Measurements from ENCODE around the gene BMERB1.
"Not testable (repeated sequence)": the region's sequence is repeated elsewhere in the genome, so short reads cannot be mapped to it uniquely, and the experiment has no call there.

BMERB1 gene

DNA sequence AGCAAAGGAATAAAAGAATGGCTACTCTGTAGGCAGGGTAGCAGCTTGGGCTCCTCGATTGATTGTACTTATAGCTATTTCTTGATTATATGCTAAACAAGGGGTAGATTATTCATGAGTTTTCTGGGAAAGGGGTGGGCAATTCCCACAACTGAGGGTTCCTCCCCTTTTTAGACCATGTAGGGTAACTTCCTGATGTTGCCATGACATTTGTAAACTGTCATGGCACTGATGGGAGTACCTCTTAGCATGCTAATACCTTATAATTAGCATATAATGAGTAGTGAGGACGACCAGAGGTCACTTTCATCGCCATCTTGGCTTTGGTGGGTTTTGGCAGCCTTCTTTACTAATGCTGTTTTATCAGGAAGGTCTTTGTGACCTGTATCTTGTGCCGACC is 136.3 kb downstream of the BMERB1 start:
- DNase-seq = not testable (repeated sequence)

DNA sequence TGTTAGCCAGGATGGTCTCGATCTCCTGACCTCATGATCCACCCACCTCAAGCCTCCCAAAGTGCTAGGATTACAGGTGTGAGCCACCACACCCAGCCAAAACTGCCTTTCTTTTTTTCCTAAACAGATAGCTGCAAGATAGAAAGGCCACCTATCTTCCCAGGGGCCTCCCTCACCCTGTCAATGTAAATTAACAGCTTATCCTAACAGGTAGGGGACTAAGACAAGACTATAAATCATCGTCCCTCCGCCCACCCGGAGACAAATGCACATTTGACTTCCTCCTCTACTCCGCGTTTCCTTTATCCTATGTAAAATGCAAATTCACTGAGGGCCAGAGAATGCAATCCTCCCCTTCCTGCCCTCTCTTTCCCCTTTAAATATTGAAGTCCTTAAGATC is 137.2 kb downstream of the BMERB1 start:
- no peak for DNase-seq

DNA sequence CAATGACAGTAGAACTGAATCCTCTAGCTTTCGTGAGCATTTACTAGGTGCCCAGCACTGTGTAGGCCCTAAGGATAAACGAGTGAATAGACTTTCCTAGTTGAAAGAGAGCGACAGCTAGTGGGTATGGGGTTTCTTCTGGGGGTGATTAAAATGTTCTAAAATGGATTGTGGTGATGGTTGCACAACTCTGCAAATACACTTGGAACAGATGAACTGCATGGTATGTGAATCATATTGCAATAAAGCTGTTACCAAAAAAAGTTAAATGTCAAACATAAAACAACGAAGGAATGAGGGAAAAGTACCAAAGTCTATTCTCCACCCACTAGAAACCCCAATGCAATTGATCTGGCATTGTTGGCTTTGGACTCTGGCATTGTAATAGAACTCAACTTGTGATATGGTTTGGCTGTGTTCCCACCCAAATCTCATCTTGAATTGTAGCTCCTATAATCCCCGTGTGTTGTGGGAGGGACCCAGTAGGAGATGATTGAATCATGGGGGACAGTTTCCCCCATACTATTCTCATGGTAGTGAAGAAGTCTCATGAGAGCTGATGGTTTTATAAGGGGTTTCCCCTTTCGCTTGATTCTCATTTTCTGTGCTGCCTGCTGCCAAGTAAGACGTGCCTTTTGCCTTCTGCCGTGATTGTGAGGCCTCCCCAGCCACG is 138.1 kb downstream of the BMERB1 start:
- no peak for DNase-seq

DNA sequence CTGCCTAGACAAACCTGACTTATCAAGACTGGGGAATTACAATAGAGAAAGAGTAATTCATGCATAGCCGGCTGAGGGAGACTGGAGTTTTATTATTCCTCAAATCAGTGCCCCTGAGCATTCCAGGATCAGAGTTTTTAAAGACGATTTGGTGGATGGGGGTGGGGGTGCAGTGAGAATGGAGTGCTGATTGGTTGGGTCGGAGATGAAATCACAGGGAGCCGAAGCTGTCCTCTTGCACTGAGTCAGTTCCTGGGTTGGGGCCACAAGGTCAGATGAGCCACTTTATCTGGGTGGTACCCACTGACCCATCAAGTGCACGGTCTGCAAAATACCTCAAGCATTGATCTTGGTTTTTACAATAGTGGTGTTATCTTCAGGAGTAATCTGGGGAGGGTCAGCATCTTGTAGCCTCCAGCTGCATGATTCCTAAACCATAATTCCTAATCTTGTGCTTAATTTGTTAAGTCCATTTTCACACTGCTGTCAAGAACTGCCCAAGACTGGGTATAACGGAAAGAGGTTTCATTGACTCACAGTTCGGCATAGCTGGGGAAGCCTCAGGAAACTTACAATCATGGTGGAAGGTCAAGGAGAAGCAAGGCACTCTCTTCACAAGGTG is 139.0 kb downstream of the BMERB1 start:
- no peak for DNase-seq

DNA sequence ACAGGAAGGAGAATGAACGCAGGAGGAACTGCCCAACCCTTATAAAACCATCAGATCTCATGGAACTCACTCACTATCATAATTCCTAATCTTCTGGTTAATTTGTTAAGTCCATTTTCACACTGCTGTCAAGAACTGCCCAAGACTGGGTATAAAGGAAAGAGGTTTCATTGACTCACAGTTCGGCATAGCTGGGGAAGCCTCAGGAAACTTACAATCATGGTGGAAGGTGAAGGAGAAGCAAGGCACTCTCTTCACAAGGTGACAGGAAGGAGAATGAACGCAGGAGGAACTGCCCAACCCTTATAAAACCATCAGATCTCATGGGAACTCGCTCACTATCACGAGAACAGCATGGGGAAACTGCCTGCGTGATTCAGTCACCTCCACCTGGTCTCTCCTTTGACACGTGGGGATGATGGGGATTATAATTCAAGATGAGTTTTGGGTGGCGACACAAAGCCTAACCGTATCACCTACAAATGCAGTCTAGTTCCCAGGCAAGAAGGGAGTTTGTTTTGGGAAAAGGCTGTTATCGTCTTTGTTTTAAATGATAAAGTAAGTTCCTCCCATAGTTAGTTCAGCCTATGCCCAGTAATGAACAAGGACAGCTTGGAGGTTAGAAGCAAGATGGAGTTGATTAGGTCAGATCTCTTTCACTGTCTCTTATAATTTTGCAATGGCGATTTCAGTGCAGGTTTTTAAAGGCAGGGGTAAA is 139.7 kb downstream of the BMERB1 start:
- DNase-seq = not testable (repeated sequence)

DNA sequence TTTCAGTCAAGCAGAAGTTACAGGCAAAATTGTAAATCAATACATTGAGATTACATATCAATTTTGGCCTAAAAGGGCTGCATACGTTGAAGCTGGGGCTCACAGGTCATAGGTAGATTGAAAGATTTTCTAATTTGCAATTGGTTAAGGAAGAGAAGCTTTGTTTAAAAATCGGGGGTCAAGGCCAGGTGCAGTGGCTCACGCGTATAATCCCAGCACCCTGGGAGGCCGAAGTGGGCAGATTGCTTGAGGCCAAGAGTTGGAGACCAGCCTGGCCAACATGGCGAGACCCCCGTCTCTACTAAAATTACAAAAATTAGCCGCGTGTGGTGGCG is 140.2 kb downstream of the BMERB1 start:
- no peak for DNase-seq

DNA sequence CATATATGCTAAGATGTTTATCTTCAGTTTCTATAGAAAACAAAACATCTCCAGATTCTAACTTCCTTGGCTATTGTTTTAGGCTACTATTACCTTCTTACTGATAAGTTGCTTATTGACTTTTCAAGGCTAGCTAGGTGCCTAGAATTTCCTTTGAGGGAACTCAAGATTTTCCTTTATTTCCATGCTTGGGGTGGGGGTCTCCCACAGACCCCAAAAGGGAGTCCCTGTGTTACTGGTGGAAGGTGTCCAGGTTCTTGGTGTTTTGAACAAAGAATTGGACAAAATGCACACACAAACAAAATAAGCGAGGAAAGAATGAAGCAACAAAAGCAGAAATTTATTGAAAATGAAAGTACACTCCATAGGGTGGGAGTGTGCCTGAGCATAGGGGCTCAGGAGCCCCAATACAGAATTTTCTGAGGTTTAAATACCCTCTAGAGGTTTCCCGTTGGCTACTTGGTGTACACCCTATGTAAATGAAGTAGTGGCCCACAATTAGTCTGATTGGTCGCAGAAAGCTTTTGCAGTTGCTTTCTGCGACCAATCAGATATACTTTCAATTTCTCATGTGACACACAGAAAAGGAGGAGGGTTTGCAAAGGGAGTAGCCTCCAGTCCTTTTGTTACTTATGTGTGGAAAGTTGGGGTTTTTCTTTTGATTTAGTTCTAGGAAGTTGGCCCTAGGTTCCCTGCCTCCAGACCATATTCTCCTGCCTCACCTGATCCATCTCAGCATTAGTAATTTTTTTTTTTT is 141.1 kb downstream of the BMERB1 start:
- no peak for DNase-seq

DNA sequence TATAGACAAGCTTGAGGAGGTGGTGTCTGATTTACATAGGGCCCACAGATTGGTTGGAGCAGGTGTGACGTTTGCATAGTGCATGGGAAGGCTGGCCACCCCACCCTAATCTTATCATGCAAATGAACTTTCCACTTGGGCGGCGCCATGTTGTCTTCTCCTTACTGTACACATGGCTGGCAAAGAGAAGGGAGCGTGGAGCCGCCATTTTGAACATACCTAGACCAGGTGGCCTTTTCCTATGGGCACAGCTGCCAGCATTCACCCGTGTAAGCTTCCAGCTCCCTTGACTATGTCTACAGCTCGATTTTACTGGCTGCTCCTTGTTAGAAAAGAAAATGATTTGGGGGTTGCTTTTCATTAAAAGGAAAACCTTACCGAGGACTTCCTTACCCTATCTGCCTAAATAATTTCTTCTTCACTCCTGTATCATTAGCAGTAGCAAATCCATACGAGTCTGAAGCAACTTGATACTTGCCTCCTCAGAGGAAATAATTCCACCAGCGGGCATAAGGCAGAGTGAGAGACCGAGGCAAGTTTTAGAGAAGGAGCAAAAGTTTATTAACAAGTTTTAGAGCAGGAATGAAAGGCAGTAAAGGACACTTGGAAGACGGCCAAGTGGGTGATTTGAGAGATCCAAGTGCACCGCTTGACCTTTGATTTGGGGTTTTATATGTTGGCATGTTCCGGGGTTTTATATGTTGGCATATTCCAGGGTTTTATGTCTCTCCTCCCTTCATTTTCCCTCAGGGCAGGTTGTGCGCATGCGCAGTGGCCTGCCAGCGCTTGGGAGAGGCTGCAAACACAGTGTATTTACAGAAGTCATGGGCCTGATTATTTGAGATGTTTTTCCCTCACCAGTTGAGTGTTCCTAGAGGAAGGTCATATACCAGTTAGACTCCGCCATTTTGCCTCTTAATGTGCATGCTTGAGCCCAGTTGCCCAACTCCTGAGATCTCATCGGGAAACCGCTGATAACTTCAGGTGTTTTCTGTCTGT is 142.9 kb downstream of the BMERB1 start:
- no peak for DNase-seq

DNA sequence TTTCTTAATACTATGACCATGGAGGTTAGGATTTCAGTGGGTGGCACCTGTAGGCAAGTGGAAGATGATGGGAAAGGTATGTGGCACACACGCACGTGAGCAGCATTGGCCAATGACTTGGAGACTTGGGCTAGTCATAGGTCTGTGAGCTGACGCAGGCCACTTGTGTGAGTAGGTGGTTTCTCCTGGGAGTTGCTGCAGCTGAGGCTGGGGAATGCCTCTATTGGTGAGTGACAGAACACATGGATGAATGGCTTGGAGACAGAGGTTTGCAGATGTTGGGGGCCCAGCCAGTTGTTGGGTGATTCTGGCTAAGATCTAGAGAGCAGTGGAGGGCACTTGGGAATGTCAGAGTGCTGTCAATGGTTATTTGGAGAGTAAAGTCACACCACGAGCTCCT is 144.4 kb downstream of the BMERB1 start:
- DNase-seq = no peak

DNA sequence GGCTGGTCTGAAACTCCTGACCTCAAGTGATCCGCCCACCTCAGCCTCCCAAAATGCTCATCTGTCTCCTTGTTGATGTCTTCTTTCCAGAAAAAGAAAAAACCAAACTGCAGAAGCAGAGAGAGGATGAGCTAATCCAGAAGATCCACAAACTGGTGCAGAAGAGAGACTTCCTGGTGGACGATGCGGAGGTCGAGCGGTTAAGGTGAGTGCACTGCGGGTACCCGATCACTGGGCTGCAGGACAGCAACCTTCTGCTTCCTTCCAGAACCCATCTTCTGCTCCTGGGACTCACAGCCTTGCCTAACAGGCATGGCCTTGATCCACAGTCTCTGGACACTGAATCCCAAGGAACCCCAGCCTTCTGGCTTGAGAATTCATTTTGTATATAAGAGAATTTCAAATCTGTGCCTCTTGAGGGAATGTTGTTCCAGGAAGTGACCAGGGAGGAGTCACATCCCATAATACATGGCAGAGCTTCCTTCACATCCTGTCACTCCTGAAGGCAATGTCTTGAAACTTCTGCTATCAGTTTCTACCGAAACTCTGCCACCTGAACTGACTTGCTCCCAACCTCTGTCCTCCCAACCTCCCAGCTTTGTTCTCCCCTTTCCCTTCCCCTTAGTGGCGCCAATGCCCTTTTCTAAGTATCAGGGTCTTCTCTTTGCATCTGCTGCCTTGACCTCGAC is 146.9 kb downstream of the BMERB1 start:
- no peak for DNase-seq

DNA sequence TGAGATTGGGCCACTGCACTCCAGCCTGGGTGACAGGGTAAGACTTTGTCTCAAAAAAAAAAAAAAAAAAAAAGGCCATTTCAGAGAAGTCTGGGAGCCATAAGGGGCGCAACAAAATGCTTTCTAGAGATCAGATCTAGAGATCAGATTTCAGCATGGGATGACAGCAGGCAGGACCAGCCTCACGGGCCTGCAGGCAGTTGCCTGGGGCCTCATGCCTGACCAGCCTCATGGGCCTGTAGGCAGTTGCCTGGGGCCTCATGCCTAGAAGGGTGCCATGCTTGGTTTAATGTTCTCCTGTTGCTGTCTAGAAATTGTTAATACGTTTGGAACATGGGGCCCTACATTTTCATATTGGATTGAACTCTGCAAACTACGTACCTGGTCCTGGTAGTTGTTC is 149.1 kb downstream of the BMERB1 start:
- no peak for DNase-seq

DNA sequence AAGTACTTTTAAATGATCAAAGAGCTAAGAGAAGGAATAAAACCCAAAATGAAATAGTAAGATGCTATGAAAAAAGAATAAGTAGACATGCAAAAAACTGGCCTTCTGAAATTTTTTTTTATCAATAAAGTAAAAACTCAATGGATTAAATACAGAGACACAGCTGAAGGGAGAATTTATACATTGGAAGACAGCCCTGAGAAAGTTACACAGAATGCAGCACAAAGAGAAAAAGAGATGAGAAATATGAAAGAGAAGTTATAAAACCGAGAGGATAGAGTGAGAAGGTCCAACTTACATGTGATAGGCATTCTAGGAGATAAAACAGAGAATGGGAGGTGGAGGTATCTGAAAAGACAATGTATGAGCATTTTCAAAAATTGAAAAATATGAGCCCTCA is 151.6 kb downstream of the BMERB1 start:
- DNase-seq = no peak

DNA sequence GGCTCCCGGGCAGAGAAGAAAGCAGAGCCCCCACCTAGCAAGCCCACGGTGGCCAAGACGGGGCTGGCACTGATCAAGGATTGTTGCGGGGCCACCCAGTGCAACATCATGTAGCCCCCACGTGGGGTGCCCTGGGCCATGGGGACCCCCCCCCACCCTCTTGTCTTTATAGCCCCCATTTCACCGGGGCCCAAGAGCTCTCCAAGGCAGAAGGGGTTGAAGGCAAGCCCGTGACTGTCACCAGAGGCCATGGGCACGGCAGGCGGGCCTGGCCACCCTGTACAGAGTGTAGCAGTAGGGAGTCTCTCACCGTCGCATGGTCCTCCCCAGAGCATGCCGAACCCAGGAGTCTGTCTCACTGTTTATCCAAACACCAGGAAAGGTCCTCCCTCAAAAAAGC is 152.3 kb downstream of the BMERB1 start:
- DNase-seq = no peak

DNA sequence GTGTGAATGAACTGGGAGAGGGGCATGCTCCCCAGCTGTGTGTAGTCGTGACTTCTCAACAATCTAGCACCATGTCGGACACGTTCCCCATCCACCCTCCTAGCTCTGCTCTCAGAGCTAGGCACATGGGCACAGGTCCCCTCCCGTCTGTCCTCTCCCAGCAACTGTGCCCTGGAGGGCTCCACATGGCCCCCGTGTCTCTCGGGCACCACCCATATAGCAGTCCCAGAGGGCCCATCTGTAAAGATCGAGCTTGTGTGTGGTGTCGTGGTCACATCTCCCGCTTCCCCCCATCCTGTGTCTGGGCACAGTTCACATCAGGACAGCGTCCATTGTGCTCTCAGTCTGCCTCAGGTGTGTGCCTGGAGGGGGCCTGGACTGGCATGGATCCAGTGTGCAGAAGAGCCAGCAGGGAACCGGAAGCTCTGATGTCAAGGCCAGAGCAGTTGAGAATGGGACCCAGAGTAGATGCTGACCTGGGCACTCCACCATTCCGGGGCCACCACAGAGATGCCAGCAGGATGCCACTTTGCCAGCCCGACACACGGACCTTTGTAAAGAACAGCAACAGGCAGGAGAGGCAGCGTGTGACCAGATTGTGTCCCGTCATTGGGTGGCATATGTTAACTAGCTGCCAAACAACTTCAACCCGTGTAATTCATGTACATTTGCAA is 152.9 kb downstream of the BMERB1 start:
- DNase-seq = no peak

DNA sequence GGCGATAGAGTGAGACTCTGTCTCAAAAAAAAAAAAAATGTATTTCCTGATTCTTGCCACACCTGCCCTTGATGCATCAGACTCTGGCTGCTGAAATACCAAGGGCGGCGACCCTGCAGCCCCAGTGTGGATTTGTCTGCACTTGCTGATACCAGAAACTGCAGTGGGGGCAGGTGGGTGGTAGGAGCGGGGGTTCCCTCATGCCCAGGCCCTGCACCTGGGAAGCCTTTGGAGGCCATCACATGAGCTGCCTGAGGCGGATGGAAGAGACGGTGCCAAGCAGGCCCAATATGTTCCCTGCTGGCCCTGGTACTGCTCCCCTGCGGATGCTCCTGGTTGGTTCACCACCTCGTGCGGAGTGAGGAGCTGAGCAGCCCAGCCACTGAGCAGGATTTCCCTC is 157.9 kb downstream of the BMERB1 start:
- DNase-seq = no peak

DNA sequence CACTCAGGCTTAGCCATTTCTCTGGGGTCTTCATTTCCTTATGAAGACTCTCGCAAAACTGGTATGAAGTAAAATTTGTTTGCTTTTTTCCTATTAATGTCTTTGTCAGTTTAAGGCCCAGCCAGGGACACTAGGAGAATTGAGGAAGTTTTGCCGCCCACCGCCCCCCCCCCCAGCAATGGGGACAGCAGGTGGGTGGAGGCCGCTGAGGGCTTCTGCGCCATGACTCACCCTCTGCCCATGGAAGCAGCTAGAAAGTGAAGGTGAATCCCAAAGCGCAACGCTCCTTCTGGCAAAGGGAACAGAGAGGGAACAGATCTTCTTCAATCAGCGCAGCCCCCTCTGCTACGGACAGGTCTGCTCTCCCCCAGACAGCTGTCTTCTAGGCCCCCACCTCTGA is 158.8 kb downstream of the BMERB1 start:
- DNase-seq = no peak

DNA sequence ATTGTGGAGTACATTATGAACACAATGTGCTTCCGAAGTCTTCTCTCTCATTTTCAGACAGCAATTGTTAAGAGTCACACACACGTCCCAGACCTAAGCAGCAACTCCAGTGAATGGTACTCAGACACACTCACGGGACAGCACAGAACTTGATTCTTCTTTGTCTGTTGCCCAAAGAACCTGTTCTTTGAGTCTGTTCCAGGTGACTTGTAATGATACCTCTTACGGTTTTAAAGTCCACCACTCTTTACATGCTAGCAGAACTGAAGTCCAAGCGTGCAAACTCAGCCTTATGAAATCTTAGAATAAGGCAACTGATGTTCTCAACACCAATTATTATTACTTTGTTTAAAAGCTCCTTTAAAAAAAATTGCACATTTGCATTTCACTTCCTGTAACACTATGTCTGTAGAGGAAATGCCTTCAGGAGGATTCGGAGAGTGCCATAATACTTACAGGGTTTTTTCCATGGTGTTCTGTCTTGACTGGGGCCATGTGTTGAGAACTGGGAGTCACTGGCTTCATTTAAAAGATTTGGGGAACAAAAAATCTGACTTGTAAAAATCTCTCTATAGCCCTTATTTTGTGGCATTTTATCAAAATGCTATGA is 160.4 kb downstream of the BMERB1 start:
- DNase-seq = no peak

DNA sequence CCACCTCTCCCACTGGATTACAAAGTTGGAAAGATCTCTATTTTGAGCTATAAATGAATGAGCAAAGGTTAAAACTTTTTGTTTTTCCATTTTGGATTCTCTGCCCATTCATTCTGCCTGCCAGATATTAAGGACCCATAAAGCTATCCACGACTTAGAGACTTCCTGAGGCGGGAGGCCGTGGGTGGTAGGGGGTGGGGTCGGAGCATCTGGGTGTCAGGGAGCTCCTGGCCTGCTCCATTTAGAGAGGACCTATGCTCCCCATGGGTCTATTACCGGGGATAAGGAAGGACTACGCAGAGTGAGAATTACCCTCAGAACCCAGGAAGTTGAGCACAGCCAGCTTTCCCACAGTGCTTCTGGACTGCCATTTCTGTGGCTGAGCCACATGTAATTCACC is 162.7 kb downstream of the BMERB1 start:
- DNase-seq = no peak

DNA sequence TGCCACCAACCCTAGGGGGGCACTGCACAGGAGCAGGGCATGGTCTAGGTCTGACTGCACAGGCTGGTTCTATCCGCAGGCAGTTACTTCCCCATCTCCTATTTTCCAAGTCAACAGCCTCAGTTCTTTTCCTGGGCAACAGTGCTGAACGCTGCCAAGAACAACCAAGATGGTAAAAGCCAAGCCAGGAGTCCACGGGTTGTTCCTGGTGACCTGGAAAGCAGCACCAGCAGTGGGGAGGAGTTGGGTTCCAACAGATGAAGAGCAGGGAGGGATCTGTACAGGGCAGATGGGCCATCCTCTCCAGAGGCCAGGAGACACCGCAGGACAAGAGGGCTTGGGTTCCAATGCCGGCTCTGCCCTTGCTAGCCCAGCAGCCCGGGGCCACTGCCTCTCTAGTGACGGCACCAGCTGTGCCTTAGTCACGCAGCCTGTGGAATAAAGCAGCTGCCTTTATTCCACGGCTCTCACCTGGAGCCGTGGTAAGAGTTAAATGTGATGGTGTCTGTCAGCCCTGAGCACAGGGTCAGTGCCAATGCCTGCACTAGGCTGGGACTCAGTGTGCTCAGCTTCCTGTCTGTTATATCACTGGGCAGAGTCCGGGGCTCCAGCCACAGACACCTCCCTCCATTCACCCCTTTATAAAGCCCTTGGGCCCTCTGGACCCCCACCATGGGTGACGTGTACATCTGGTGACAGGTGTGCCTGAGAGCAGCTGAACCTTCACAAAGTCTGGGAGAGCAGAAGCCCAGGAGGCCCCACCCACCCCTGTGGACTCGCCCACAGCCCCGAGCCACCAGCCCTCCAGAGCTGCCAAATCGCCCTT is 163.6 kb downstream of the BMERB1 start:
- no peak for DNase-seq

Measured in effector CD8-positive, alpha-beta T cell (primary cell).